SK-N-SH (cell line): ENCODE measurements around the gene CDKN1A. TPM values are rescaled to one million over a fixed set of nuclear protein-coding genes. Genes with fewer than 3 reads are reported as not detected.

Experiments
- CTCF ChIA-PET: fragments of 300-600, 350-600 bp; formaldehyde crosslinking; extraction: SDS; loops from one replicate; lab custom pipeline; 2021; lab: Yijun Ruan, JAX
- POLR2A ChIA-PET: fragments of 350-600 bp; sonication (Branson Sonifier 250); formaldehyde crosslinking; extraction: SDS; loops from one replicate; lab custom pipeline; 2020; ENCODE audit warnings: antibody characterized with exemption, inconsistent platforms; lab: Yijun Ruan, JAX
- DNase-seq: peaks from one replicate; pipeline ENCODE4 v3.0.0; 2012
- H2AFZ ChIP-seq: fragments of 200-600 bp; sonication (generic); 2 replicates; pipeline ENCODE4 v1.8.1; 2016; ENCODE audit warnings: antibody characterized with exemption, mild to moderate bottlenecking, low read depth
- H3F3A ChIP-seq: fragments of 200-600 bp; sonication (generic); replicated peaks from 2 replicates; pipeline ENCODE3; 2016; ENCODE audit warnings: antibody characterized with exemption, mild to moderate bottlenecking; ENCODE audit not compliant: insufficient read depth
- H3K27ac ChIP-seq, 2 experiments: fragments of 200-500 bp in 1 of 2; fragments of 200-600 bp in 1 of 2; sonication (Bioruptor generic) in 1 of 2; sonication (generic), shearing (Covaris generic) in 1 of 2; 2 replicates each; pipeline versions ENCODE4 v1.5.1 to v1.6.1; 2014 to 2016; ENCODE audit warnings: low read depth in 2 of 2, inconsistent platforms in 1 of 2, low read length in 1 of 2, mild to moderate bottlenecking in 1 of 2, mixed read lengths in 1 of 2
- H3K27me3 ChIP-seq: fragments of 200-600 bp; sonication (generic), shearing (Covaris generic); 2 replicates; pipeline ENCODE4 v1.6.1; 2016; ENCODE audit warnings: mixed run types; ENCODE audit not compliant: insufficient read depth
- H3K36me3 ChIP-seq, 2 experiments: fragments of 200-500 bp in 1 of 2; fragments of 200-600 bp in 1 of 2; sonication (Bioruptor generic) in 1 of 2; sonication (generic) in 1 of 2; replicated peaks in 1 of 2; 2 replicates each; pipeline versions ENCODE3 to v1.5.1; 2014 to 2016; ENCODE audit warnings: low read length in 1 of 2, mild to moderate bottlenecking in 1 of 2; ENCODE audit not compliant: insufficient read depth in 2 of 2, control insufficient read depth in 1 of 2
- H3K4me1 ChIP-seq, 2 experiments: fragments of 200-500 bp in 1 of 2; fragments of 200-600 bp in 1 of 2; sonication (Bioruptor generic) in 1 of 2; sonication (generic), shearing (Covaris generic) in 1 of 2; 2 replicates each; pipeline versions ENCODE4 v1.5.1 to v1.6.1; 2014 to 2016; ENCODE audit warnings: low read depth in 1 of 2, low read length in 1 of 2, mixed run types in 1 of 2; ENCODE audit not compliant: insufficient read depth in 2 of 2, control insufficient read depth in 1 of 2
- H3K4me2 ChIP-seq: fragments of 200-600 bp; sonication (generic), shearing (Covaris generic); 2 replicates; pipeline ENCODE4 v1.6.1; 2017; ENCODE audit warnings: mixed run types
- H3K4me3 ChIP-seq, 2 experiments: fragments of 200-500 bp in 1 of 2; fragments of 200-600 bp in 1 of 2; sonication (Bioruptor generic) in 1 of 2; sonication (generic), shearing (Covaris generic) in 1 of 2; 2 replicates each; pipeline versions ENCODE4 v1.5.1 to v1.8.1; 2014 to 2016; ENCODE audit warnings: low read depth in 2 of 2, inconsistent platforms in 1 of 2, low read length in 1 of 2, mild to moderate bottlenecking in 1 of 2, mixed read lengths in 1 of 2, moderate library complexity in 1 of 2
- H3K79me2 ChIP-seq: fragments of 200-600 bp; sonication (generic); 2 replicates; pipeline ENCODE4 v1.8.1; 2017; ENCODE audit warnings: mild to moderate bottlenecking; ENCODE audit not compliant: insufficient read depth
- H3K9ac ChIP-seq: fragments of 200-600 bp; sonication (generic); 2 replicates; pipeline ENCODE4 v1.6.1; 2017; ENCODE audit warnings: mixed run types
- H3K9me2 ChIP-seq: fragments of 200-600 bp; sonication (generic); 2 replicates; pipeline ENCODE4 v1.6.1; 2017; ENCODE audit warnings: mixed run types
- H3K9me3 ChIP-seq: fragments of 200-600 bp; sonication (generic); 2 replicates; pipeline ENCODE4 v1.6.1; 2017; ENCODE audit warnings: mixed run types, mild to moderate bottlenecking, moderate library complexity
- H4K20me1 ChIP-seq: fragments of 200-600 bp; sonication (generic); 2 replicates; pipeline ENCODE4 v1.6.1; 2017; ENCODE audit warnings: mild to moderate bottlenecking, mixed run types; ENCODE audit not compliant: insufficient read depth
- ELF1 ChIP-seq: IDR thresholded peaks from 2 replicates; pipeline ENCODE4 v1.4.0; 2012
- EP300 ChIP-seq, 2 experiments: IDR thresholded peaks; 2 replicates each; pipeline versions ENCODE4 v1.4.0 to v1.6.1; 2012; ENCODE audit warnings: borderline replicate concordance in 1 of 2, low read depth in 1 of 2, low read length in 1 of 2
- FOSL2 ChIP-seq: IDR thresholded peaks from 2 replicates; pipeline ENCODE4 v1.4.0; 2012; ENCODE audit warnings: low read depth, mild to moderate bottlenecking, moderate library complexity, borderline replicate concordance
- FOXJ3 ChIP-seq: sonication (generic); formaldehyde crosslinking; IDR thresholded peaks from 2 replicates; pipeline ENCODE4 v1.5.1; 2020; ENCODE audit warnings: mild to moderate bottlenecking, missing genetic modification reagents
- JUND ChIP-seq: IDR thresholded peaks from 2 replicates; pipeline ENCODE4 v1.4.0; 2012
- NFIC ChIP-seq: IDR thresholded peaks from 2 replicates; pipeline ENCODE4 v1.4.0; 2012; ENCODE audit warnings: borderline replicate concordance
- NRF1 ChIP-seq: IDR thresholded peaks from 2 replicates; pipeline ENCODE4 v1.6.1; 2012; ENCODE audit warnings: low read depth, mild to moderate bottlenecking, low read length
- RAD21 ChIP-seq: IDR thresholded peaks from 2 replicates; pipeline ENCODE4 v1.6.1; 2012; ENCODE audit warnings: mild to moderate bottlenecking, low read length
- RCOR1 ChIP-seq: fragments of 150-350 bp; IDR thresholded peaks from 2 replicates; pipeline ENCODE4 v1.6.1; 2017; ENCODE audit warnings: antibody characterized with exemption, low read length
- SIN3A ChIP-seq: IDR thresholded peaks from 2 replicates; pipeline ENCODE4 v1.6.1; 2012; ENCODE audit warnings: low read depth, mild to moderate bottlenecking, low read length, moderate library complexity, borderline replicate concordance
- SMC3 ChIP-seq: IDR thresholded peaks from 2 replicates; pipeline ENCODE4 v1.6.1; 2012; ENCODE audit warnings: low read depth, low read length, improper control_type of control experiment
- TCF12 ChIP-seq: IDR thresholded peaks from 2 replicates; pipeline ENCODE4 v1.4.0; 2012
- TEAD4 ChIP-seq: IDR thresholded peaks from 2 replicates; pipeline ENCODE4 v1.4.0; 2012; ENCODE audit warnings: mild to moderate bottlenecking, borderline replicate concordance; ENCODE audit not compliant: insufficient read depth
- YY1 ChIP-seq: IDR thresholded peaks from 2 replicates; pipeline ENCODE4 v1.4.0; 2012; ENCODE audit warnings: low read depth, mild to moderate bottlenecking
- WGBS: methylation state at CpG from one replicate; pipeline ENCODE4 v1.1.6; 2017; ENCODE audit warnings: low lambda C conversion rate; 5-methylcytosine and 5-hydroxymethylcytosine counted together
- polyA plus RNA-seq, 3 experiments: library from polyadenylated mRNA; depleted of rRNA; stranded (reverse); fragments of >200 nt; gene quantifications; 2 replicates each; pipeline ENCODE4 v1.2.3, GENCODE V29; 2012
- TF ChIP-seq, protein P1 (sequence below): IDR thresholded peaks from 2 replicates; pipeline ENCODE4 v1.6.1; 2012; ENCODE audit warnings: mild to moderate bottlenecking, low read depth, low read length, moderate library complexity
- TF ChIP-seq, protein P2 (sequence below): fragments of 150-350 bp; IDR thresholded peaks from 2 replicates; pipeline ENCODE4 v1.6.1; 2016; ENCODE audit warnings: mild to moderate bottlenecking, low read depth, low read length
- TF ChIP-seq, protein P3 (sequence below): IDR thresholded peaks from 2 replicates; pipeline ENCODE4 v1.4.0; 2012; ENCODE audit warnings: low read depth, borderline replicate concordance
- TF ChIP-seq, protein P4 (sequence below): IDR thresholded peaks from 2 replicates; pipeline ENCODE4 v1.4.0; 2012; ENCODE audit warnings: low read depth, borderline replicate concordance
- TF ChIP-seq, protein P5 (sequence below): IDR thresholded peaks from 2 replicates; pipeline ENCODE4 v1.4.0; 2012; ENCODE audit warnings: low read depth
- TF ChIP-seq, protein P6 (sequence below): fragments of 200-600 bp; sonication (generic); IDR thresholded peaks from 2 replicates; pipeline ENCODE4 v1.6.1; 2017; ENCODE audit warnings: antibody characterized with exemption, mild to moderate bottlenecking, moderate library complexity
- TF ChIP-seq, protein P7 (sequence below): IDR thresholded peaks from 2 replicates; pipeline ENCODE4; 2012

Gene CDKN1A
- polyA plus RNA-seq, 1 of the 3 experiments (the other 2 are of a cell fraction), result 747 TPM

DNA sequence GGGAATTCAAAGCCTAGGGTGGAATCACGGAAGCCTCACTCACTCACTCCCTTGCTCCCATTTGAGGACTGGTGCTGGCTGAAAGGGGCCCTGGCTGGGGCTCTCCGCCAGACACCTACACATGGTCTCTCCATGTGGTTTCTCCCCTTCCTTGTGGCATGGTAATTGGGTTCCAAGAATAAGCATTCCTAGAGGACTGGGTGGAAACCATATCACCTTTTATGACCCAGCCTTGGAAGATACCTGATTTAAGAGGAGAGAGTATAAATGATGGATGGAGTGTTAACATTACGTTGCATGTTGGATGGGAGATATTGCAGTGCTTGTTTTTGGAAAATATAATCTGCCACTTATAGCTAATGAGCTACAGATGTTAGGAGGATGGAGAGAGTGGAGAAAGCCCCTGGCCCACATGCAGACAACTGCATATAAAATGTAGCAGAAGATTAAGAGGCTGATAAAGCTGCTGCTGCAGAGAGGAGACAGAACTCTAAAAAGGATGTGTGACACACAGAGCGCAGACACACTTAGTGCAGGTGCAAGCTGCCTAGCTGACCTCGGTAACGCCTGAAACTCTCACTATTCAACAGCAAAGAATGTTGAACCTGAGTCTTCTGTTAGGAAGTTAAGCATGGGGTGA lies 23.3 kb upstream of the CDKN1A start (continued):
- TF ChIP-seq, protein P1, sequence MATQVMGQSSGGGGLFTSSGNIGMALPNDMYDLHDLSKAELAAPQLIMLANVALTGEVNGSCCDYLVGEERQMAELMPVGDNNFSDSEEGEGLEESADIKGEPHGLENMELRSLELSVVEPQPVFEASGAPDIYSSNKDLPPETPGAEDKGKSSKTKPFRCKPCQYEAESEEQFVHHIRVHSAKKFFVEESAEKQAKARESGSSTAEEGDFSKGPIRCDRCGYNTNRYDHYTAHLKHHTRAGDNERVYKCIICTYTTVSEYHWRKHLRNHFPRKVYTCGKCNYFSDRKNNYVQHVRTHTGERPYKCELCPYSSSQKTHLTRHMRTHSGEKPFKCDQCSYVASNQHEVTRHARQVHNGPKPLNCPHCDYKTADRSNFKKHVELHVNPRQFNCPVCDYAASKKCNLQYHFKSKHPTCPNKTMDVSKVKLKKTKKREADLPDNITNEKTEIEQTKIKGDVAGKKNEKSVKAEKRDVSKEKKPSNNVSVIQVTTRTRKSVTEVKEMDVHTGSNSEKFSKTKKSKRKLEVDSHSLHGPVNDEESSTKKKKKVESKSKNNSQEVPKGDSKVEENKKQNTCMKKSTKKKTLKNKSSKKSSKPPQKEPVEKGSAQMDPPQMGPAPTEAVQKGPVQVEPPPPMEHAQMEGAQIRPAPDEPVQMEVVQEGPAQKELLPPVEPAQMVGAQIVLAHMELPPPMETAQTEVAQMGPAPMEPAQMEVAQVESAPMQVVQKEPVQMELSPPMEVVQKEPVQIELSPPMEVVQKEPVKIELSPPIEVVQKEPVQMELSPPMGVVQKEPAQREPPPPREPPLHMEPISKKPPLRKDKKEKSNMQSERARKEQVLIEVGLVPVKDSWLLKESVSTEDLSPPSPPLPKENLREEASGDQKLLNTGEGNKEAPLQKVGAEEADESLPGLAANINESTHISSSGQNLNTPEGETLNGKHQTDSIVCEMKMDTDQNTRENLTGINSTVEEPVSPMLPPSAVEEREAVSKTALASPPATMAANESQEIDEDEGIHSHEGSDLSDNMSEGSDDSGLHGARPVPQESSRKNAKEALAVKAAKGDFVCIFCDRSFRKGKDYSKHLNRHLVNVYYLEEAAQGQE, result no peak
- TF ChIP-seq JUND (no peak), YY1 (no peak), EP300 (IDR thresholded peaks at IDR 0.05; ENCODE audit: borderline replicate concordance in 1 of 2, low read depth in 1 of 2, low read length in 1 of 2) (peak in 1 of 2 experiments; percentile 58; a peak in 2 of 4 replicates), NFIC (no peak)
- TF ChIP-seq, protein P2, sequence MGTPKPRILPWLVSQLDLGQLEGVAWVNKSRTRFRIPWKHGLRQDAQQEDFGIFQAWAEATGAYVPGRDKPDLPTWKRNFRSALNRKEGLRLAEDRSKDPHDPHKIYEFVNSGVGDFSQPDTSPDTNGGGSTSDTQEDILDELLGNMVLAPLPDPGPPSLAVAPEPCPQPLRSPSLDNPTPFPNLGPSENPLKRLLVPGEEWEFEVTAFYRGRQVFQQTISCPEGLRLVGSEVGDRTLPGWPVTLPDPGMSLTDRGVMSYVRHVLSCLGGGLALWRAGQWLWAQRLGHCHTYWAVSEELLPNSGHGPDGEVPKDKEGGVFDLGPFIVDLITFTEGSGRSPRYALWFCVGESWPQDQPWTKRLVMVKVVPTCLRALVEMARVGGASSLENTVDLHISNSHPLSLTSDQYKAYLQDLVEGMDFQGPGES, result no peak

DNA sequence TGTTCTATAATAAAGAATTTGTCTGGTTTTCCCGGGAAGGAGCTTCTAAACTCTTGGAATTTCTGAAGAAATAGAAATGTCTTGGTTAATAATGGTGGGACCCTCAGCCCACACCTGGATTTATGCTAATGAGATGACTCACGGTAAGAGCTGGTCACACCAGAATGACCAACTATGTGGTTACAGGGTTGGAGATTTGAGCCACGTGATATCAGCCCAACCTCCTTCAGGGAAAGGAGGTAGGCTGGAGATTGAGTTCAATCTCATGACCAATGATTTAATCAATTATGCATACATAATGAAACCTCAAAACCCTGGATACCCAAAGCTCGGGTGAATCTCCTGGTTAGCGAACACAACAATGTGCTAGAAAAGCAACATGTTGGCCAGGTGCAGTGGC lies 22.1 kb upstream of the CDKN1A start:
- H3K4me2 ChIP-seq, result no peak overlapping the region
- H3K9me2 ChIP-seq, result no peaks in the 10 kb centered on the region
- H3K27ac ChIP-seq, result peak overlapping the region in 1 of 2 experiments; percentile 94; a peak in 1 of 4 replicates
- H3F3A ChIP-seq, result peaks cover 2% of the 10 kb centered on the region
- no peaks in the 10 kb centered on the region for H3K79me2 ChIP-seq
- H3K4me3 ChIP-seq, result no peak overlapping the region
- H3K9me3 ChIP-seq, result no peaks in the 10 kb centered on the region
- POLR2A ChIA-PET, result interaction anchor here (1.3 kb wide), 1 partner anchor 11 kb away, joined by 5 read pairs; no protein-coding TSS in a partner anchor
- H3K9ac ChIP-seq, result no peak overlapping the region
- H4K20me1 ChIP-seq, result no peaks in the 10 kb centered on the region
- CTCF ChIA-PET, result interaction anchor here (0.6 to 1.8 kb wide), 3 partner anchors 13 to 1116 kb away, joined by 3 to 5 read pairs (median 3); no protein-coding TSS in a partner anchor
- H3K27me3 ChIP-seq, result no peaks in the 10 kb centered on the region
- no peak overlapping the region for H2AFZ ChIP-seq
- H3K4me1 ChIP-seq, result peaks cover 6 to 15% of the 10 kb centered on the region in 2 experiments; a peak in 2 of 4 replicates
- DNase-seq, result no peak
- 68% methylated on average over 5 of the region's 5 CpGs for WGBS
- H3K36me3 ChIP-seq, result no peaks in the 10 kb centered on the region
- no peak for TF ChIP-seq NRF1
- TF ChIP-seq, protein P3, sequence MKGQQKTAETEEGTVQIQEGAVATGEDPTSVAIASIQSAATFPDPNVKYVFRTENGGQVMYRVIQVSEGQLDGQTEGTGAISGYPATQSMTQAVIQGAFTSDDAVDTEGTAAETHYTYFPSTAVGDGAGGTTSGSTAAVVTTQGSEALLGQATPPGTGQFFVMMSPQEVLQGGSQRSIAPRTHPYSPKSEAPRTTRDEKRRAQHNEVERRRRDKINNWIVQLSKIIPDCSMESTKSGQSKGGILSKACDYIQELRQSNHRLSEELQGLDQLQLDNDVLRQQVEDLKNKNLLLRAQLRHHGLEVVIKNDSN, result no peak
- TF ChIP-seq RCOR1, result no peak
- TF ChIP-seq, protein P4, sequence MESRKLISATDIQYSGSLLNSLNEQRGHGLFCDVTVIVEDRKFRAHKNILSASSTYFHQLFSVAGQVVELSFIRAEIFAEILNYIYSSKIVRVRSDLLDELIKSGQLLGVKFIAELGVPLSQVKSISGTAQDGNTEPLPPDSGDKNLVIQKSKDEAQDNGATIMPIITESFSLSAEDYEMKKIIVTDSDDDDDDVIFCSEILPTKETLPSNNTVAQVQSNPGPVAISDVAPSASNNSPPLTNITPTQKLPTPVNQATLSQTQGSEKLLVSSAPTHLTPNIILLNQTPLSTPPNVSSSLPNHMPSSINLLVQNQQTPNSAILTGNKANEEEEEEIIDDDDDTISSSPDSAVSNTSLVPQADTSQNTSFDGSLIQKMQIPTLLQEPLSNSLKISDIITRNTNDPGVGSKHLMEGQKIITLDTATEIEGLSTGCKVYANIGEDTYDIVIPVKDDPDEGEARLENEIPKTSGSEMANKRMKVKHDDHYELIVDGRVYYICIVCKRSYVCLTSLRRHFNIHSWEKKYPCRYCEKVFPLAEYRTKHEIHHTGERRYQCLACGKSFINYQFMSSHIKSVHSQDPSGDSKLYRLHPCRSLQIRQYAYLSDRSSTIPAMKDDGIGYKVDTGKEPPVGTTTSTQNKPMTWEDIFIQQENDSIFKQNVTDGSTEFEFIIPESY, result no peak
- no peak for TF ChIP-seq SMC3
- TF ChIP-seq RAD21, result no peak
- TF ChIP-seq, protein P5, sequence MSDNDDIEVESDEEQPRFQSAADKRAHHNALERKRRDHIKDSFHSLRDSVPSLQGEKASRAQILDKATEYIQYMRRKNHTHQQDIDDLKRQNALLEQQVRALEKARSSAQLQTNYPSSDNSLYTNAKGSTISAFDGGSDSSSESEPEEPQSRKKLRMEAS, result no peak
- TF ChIP-seq ELF1, result no peak
- no peak for TF ChIP-seq TCF12
- no peak for TF ChIP-seq SIN3A
- TF ChIP-seq, protein P6, sequence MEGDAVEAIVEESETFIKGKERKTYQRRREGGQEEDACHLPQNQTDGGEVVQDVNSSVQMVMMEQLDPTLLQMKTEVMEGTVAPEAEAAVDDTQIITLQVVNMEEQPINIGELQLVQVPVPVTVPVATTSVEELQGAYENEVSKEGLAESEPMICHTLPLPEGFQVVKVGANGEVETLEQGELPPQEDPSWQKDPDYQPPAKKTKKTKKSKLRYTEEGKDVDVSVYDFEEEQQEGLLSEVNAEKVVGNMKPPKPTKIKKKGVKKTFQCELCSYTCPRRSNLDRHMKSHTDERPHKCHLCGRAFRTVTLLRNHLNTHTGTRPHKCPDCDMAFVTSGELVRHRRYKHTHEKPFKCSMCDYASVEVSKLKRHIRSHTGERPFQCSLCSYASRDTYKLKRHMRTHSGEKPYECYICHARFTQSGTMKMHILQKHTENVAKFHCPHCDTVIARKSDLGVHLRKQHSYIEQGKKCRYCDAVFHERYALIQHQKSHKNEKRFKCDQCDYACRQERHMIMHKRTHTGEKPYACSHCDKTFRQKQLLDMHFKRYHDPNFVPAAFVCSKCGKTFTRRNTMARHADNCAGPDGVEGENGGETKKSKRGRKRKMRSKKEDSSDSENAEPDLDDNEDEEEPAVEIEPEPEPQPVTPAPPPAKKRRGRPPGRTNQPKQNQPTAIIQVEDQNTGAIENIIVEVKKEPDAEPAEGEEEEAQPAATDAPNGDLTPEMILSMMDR, result no peak
- TF ChIP-seq FOSL2, result no peak
- no peak for TF ChIP-seq EP300 (IDR thresholded peaks at IDR 0.05; ENCODE audit: borderline replicate concordance in 1 of 2, low read depth in 1 of 2, low read length in 1 of 2)
- TF ChIP-seq, protein P7, sequence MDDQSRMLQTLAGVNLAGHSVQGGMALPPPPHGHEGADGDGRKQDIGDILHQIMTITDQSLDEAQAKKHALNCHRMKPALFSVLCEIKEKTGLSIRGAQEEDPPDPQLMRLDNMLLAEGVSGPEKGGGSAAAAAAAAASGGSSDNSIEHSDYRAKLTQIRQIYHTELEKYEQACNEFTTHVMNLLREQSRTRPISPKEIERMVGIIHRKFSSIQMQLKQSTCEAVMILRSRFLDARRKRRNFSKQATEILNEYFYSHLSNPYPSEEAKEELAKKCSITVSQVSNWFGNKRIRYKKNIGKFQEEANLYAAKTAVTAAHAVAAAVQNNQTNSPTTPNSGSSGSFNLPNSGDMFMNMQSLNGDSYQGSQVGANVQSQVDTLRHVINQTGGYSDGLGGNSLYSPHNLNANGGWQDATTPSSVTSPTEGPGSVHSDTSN, result no peak
- TF ChIP-seq TEAD4, result no peak
- TF ChIP-seq FOXJ3 (CRISPR knock-in tag), result no peak
